OCI-M2 (cell line): Measurements from ENCODE around the gene SLC16A1.
"Not testable (repeated sequence)": the region's sequence is repeated elsewhere in the genome, so short reads cannot be mapped to it uniquely, and the experiment has no call there.

ENCODE experiments used
- DNase-seq: peaks from one replicate; lab custom pipeline; 2025; ENCODE audit not compliant: unreplicated experiment; lab: John Stamatoyannopoulos, UW

The SLC16A1 gene

GRCh38 chr1:112927462-112927990 is 28.5 kb downstream of the SLC16A1 start:
- no peak for DNase-seq

GRCh38 chr1:112926858-112927257 is 29.1 kb downstream of the SLC16A1 start:
- no peak for DNase-seq

GRCh38 chr1:112925015-112925414 is 31.0 kb downstream of the SLC16A1 start:
- DNase-seq = no peak

- no peak for DNase-seq
Observed at GRCh38 chr1:112923959-112924349, 32.0 kb downstream of the SLC16A1 start.

GRCh38 chr1:112923234-112923958 is 32.6 kb downstream of the SLC16A1 start:
- DNase-seq = no peak

- DNase-seq = no peak
Observed at GRCh38 chr1:112911506-112912220, 44.3 kb downstream of the SLC16A1 start.

- no peak for DNase-seq
Observed at GRCh38 chr1:112909847-112910246, 46.1 kb downstream of the SLC16A1 start.

- no peak for DNase-seq
Observed at GRCh38 chr1:112906150-112906698, 49.8 kb downstream of the SLC16A1 start.

GRCh38 chr1:112905395-112906149 is 50.4 kb downstream of the SLC16A1 start:
- DNase-seq = no peak

GRCh38 chr1:112904831-112905261 is 51.1 kb downstream of the SLC16A1 start:
- no peak for DNase-seq

GRCh38 chr1:112904071-112904830 is 51.7 kb downstream of the SLC16A1 start:
- DNase-seq = no peak

GRCh38 chr1:112902221-112902620 is 53.8 kb downstream of the SLC16A1 start:
- DNase-seq = no peak

- no peak for DNase-seq
Observed at GRCh38 chr1:112901387-112901786, 54.6 kb downstream of the SLC16A1 start.

- DNase-seq = no peak
Observed at GRCh38 chr1:112896783-112897182, 59.2 kb downstream of the SLC16A1 start.

- DNase-seq = no peak
Observed at GRCh38 chr1:112894561-112895011, 61.4 kb downstream of the SLC16A1 start.

- DNase-seq = no peak
Observed at GRCh38 chr1:112894010-112894292, 62.0 kb downstream of the SLC16A1 start.

- no peak for DNase-seq
Observed at GRCh38 chr1:112893288-112894009, 62.5 kb downstream of the SLC16A1 start.

GRCh38 chr1:112889906-112890305 is 66.1 kb downstream of the SLC16A1 start:
- not testable (repeated sequence) for DNase-seq

- DNase-seq = no peak
Observed at GRCh38 chr1:112889052-112889768, 66.8 kb downstream of the SLC16A1 start.
